ENCODE measurements around the gene TBX4.
"Not testable (repeated sequence)": the region's sequence is repeated elsewhere in the genome, so short reads cannot be mapped to it uniquely, and the experiment has no call there.

TBX4 gene

GRCh38 chr17:61413661-61414126, 38.5 kb upstream of the TBX4 start:
- ATAC-seq = no peak

GRCh38 chr17:61414141-61414935, 37.9 kb upstream of the TBX4 start:
- ATAC-seq = no peak

GRCh38 chr17:61414936-61415251, 37.3 kb upstream of the TBX4 start:
- no peak for ATAC-seq

GRCh38 chr17:61415374-61416210, 36.6 kb upstream of the TBX4 start:
- no peak for ATAC-seq

- ATAC-seq = no peak
Measured at GRCh38 chr17:61416211-61416539, 36.0 kb upstream of the TBX4 start.

GRCh38 chr17:61416540-61417363, 35.5 kb upstream of the TBX4 start:
- ATAC-seq = peak; percentile 47 to 50

GRCh38 chr17:61418449-61418848, 33.8 kb upstream of the TBX4 start:
- no peak for ATAC-seq

GRCh38 chr17:61419496-61420046, 32.7 kb upstream of the TBX4 start:
- no peak for ATAC-seq

- ATAC-seq = no peak
Measured at GRCh38 chr17:61420052-61420451, 32.2 kb upstream of the TBX4 start.

GRCh38 chr17:61420745-61421398, 31.4 kb upstream of the TBX4 start:
- no peak for ATAC-seq

GRCh38 chr17:61421460-61421859, 30.8 kb upstream of the TBX4 start:
- no peak for ATAC-seq

- ATAC-seq = no peak
Measured at GRCh38 chr17:61422116-61422799, 30.0 kb upstream of the TBX4 start.

- no peak for ATAC-seq
Measured at GRCh38 chr17:61422869-61423268, 29.4 kb upstream of the TBX4 start.

GRCh38 chr17:61423967-61424649, 28.1 kb upstream of the TBX4 start:
- ATAC-seq = no peak

- ATAC-seq = no peak
Measured at GRCh38 chr17:61425682-61426481, 26.3 kb upstream of the TBX4 start.

- no peak for ATAC-seq
Measured at GRCh38 chr17:61426482-61427304, 25.5 kb upstream of the TBX4 start.

GRCh38 chr17:61427567-61427966, 24.7 kb upstream of the TBX4 start:
- no peak for ATAC-seq

GRCh38 chr17:61429274-61429673, 22.9 kb upstream of the TBX4 start:
- ATAC-seq = no peak

- ATAC-seq = not testable (repeated sequence)
Measured at GRCh38 chr17:61429831-61430230, 22.4 kb upstream of the TBX4 start.

All from activated CD4-positive, CD25-positive, alpha-beta regulatory T cell treated with anti-CD3 and anti-CD28 coated beads, Interleukin-2, amount 50 U/mL, for 24 hours (primary cell).